Activated CD4-positive, alpha-beta memory T cell treated with anti-CD3 and anti-CD28 coated beads, Interleukin-2, amount 10 ng/mL, durations not matched to agents 7 days and 5 days (primary cell): Measurements from ENCODE around the gene DSTN. TPM values are rescaled to one million over a fixed set of nuclear protein-coding genes. Genes with fewer than 3 reads are reported as not detected.

Experiments used
- CTCF ChIA-PET: fragments of 350-600 bp; sonication (Branson Sonifier 250); formaldehyde crosslinking; loops from one replicate; lab custom pipeline; 2021; ENCODE audit warnings: antibody characterized with exemption, inconsistent platforms; lab: Charles Lee
- POLR2A ChIA-PET: fragments of 350-600 bp; sonication (Branson Sonifier 250); formaldehyde crosslinking; loops from one replicate; lab custom pipeline; 2021; ENCODE audit warnings: antibody characterized with exemption; lab: Charles Lee
- DNase-seq: peaks from one replicate; pipeline ENCODE4 v3.0.0-alpha.2; 2020
- H3K27ac Mint-ChIP-seq: one replicate; pipeline ENCODE4 v1.8.0; 2021; ENCODE audit warnings: mild to moderate bottlenecking, mixed read lengths
- H3K27me3 Mint-ChIP-seq: one replicate; pipeline ENCODE4 v1.8.0; 2021; ENCODE audit warnings: mixed read lengths
- H3K36me3 Mint-ChIP-seq: one replicate; pipeline ENCODE4 v1.8.0; 2021; ENCODE audit warnings: low read depth, mixed read lengths
- H3K4me1 Mint-ChIP-seq: one replicate; pipeline ENCODE4 v1.8.0; 2021; ENCODE audit warnings: mixed read lengths
- H3K4me3 Mint-ChIP-seq: one replicate; pipeline ENCODE4 v1.8.0; 2021; ENCODE audit warnings: mild to moderate bottlenecking, mixed read lengths
- H3K9me3 Mint-ChIP-seq: one replicate; pipeline ENCODE4 v1.8.0; 2021; ENCODE audit warnings: mixed read lengths
- total RNA-seq, 2 experiments: library from RNA; stranded (reverse); gene quantifications; one replicate each; pipeline ENCODE4 v1.2.3, GENCODE V29; 2021

The DSTN gene
- total RNA-seq, 2 experiments from 2014 or later: 104 to 109 TPM

DNA sequence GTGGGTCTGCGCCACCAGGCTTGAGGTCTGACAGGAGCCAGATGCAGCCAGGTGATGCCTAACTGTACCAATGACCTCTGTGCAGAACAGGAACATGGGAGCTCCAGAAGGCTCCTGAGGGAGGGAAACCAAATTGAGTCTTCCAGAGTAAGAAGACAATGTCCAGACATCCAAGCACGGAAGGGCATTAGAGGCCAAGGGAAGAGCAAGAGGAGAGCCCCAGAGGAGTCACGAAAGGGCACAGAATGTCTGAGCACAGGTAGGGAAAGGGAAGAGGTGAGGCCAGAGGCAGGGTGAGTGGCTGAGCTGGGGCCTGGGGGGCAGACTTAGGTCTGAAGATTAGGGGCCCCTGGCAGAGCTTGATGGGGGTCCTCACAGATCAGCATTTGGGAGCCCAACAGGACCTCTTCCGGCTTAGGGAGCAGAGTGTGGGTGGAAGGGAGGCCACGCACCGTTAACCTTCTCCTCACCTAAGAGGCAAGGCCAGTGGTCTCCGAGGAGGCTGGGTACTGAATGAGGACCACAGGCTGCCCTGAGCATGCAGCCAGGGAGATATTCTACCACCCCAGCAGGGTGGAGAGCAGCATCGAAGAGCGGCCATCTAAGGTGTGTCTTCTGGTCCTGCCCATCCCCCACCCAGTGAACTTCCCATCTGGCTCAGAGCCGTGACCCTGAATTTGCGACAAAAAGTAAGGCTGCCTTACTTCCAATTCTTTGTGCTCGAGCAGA, 70.4 kb downstream of the DSTN start:
- H3K9me3 Mint-ChIP-seq: no peaks in the 10 kb centered on the region
- H3K4me3 Mint-ChIP-seq: no peak overlapping the region
- ChIA-PET CTCF (no interaction called here), POLR2A (interaction anchor here (1.6 kb wide), 1 partner anchor 17 kb away, joined by 4 read pairs; no protein-coding TSS in a partner anchor)
- no peaks in the 10 kb centered on the region for H3K27me3 Mint-ChIP-seq
- no peaks in the 10 kb centered on the region for H3K4me1 Mint-ChIP-seq
- no peak overlapping the region for H3K27ac Mint-ChIP-seq
- peaks cover 18% of the 10 kb centered on the region for H3K36me3 Mint-ChIP-seq
- no peak for DNase-seq

DNA sequence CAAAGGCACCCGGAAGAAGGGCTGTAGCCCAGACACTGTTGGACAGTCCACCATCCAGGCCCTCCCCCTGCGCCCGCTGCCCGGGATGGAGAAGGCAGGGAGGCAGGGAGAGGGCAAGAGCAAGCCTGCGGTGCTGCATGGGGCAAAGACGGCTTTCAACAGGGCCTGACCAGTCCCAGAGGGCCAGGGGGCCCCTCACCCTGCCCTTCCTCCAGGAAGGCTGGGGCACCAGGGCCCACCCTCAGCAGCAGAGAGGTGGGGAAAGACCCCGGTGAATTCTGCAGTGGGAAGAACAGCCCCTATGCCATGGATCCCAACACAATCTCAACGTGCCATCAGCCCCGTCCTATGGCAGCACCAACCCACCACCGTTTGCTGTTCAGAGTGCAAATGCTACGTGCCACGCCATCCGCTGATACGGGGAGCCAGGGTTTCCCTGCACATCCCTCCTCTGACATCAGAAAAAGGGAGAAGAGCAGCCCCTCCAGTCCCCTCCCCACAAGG, 71.1 kb downstream of the DSTN start:
- Mint-ChIP-seq H3K9me3 (no peaks in the 10 kb centered on the region), H3K27me3 (no peaks in the 10 kb centered on the region), H3K27ac (no peak overlapping the region), H3K4me1 (no peaks in the 10 kb centered on the region), H3K36me3 (peaks cover 13% of the 10 kb centered on the region), H3K4me3 (no peak overlapping the region)
- POLR2A ChIA-PET: no interaction called here
- CTCF ChIA-PET: no interaction called here
- no peak for DNase-seq

GRCh38 chr20:17641520-17641964, 71.7 kb downstream of the DSTN start:
- Mint-ChIP-seq H3K9me3 (no peaks in the 10 kb centered on the region), H3K27me3 (no peaks in the 10 kb centered on the region)
- CTCF ChIA-PET: no interaction called here

DNA sequence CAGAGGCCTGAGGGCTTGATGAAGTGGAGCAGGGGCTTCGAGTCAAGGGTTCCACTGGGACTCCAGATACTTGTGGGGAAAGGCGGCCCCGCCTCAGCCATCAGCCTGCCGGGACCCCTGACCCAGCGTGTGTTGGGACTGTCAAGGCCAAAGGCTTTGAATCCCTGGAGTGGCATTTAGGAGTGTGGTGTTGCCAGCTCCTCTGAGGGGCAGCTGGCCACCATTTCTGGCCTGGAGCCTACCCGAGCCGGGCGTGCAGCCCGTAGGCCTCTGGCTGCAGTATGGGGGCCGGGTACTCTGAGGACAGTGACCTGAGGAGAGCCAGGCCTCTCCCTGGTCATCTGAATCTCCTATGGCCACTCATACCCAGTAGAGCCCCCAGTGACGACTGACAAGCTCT, 72.1 kb downstream of the DSTN start:
- H3K27ac Mint-ChIP-seq: no peak overlapping the region
- H3K4me3 Mint-ChIP-seq: no peak overlapping the region
- H3K4me1 Mint-ChIP-seq: peaks cover 2% of the 10 kb centered on the region
- CTCF ChIA-PET: no interaction called here
- H3K27me3 Mint-ChIP-seq: no peaks in the 10 kb centered on the region
- no peak for DNase-seq
- H3K9me3 Mint-ChIP-seq: no peaks in the 10 kb centered on the region
- peaks cover 8% of the 10 kb centered on the region for H3K36me3 Mint-ChIP-seq
- POLR2A ChIA-PET: no interaction called here

More at GRCh38 chr20:17641520-17641964, 71.7 kb downstream of the DSTN start:
- H3K36me3 Mint-ChIP-seq: peaks cover 8% of the 10 kb centered on the region
- no peak for DNase-seq
- H3K4me3 Mint-ChIP-seq: no peak overlapping the region
- H3K27ac Mint-ChIP-seq: no peak overlapping the region
- no peaks in the 10 kb centered on the region for H3K4me1 Mint-ChIP-seq
- POLR2A ChIA-PET: no interaction called here

DNA sequence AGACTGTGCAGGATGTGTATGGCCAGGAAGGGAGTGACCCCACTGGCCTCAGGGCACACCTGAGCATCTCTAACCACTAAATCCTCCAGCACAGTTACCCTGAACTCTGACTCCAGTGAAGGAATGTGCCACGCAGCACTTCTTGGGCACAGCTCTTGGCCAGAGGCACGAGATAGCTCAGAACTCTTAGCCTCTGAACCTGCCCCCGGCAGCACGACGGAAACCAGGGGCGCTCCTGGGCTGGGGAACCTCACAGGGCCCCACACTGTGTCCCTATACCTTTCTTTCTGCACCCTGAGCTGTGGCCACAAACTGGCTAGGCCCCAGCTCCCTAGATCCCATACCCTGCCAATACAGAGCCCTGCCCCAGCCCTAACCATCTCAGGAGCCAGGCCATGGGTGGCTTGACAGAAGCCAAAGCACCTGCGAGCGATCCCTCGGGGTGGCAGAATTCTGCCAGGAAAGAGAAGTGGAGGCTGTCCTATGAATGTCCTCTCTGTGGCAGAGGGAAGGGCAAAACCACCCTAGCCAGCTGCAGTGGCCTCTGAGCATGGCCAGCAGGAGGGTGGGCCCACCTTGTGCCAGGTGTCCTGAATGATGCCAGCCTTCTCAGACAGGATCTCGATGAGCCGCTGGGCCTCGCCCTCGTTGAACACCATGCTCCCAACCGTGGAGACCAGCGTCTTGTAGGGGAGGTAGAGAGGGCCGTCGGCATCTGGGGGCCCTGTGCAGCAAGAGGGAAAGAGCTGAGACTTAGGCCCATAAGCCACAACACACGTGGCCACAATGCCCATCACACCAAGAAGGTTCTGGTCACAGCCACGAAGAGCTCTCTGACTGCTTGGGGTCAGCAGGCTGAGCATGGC, 72.8 kb downstream of the DSTN start:
- Mint-ChIP-seq H3K9me3 (no peaks in the 10 kb centered on the region), H3K27me3 (no peaks in the 10 kb centered on the region), H3K4me1 (peaks cover 2% of the 10 kb centered on the region), H3K4me3 (no peak overlapping the region), H3K36me3 (peaks cover 8% of the 10 kb centered on the region), H3K27ac (no peak overlapping the region)
- no peak for DNase-seq
- CTCF ChIA-PET: no interaction called here
- POLR2A ChIA-PET: no interaction called here

DNA sequence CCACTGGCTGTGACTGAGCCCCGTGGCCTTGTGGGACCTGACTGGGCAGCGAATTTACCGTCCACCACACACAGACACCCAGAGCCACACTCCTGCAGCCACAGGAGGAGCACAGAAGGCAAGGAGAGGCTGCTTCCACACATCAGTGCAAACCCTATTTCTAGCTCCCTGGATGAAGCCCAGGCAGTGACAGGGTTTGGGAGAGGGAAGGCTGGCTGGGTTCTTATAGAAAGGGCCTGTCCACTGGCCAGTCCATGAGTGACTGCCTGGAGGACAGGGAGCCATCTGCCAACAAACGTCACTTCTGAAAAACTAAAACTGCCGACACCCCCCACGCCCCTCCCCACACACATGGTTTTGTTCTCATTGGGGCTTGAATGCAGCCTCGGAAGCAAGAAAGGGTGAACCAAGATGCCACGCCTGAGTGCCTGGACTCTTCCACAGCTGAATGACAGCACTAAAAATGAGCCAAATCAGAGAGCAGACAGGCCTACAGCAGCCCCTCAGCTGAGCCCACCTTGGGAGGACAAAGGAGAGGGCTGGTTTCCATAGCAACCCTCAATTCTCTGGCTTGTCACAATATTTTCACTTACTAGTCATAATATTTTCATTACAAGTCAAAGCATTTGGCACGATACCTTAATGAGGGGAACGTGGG, 73.8 kb downstream of the DSTN start:
- DNase-seq: no peak
- H3K36me3 Mint-ChIP-seq: peaks cover 8% of the 10 kb centered on the region
- peaks cover 2% of the 10 kb centered on the region for H3K4me1 Mint-ChIP-seq
- H3K9me3 Mint-ChIP-seq: no peaks in the 10 kb centered on the region
- no peak overlapping the region for H3K27ac Mint-ChIP-seq
- no peaks in the 10 kb centered on the region for H3K27me3 Mint-ChIP-seq
- POLR2A ChIA-PET: no interaction called here
- CTCF ChIA-PET: no interaction called here
- H3K4me3 Mint-ChIP-seq: no peak overlapping the region

DNA sequence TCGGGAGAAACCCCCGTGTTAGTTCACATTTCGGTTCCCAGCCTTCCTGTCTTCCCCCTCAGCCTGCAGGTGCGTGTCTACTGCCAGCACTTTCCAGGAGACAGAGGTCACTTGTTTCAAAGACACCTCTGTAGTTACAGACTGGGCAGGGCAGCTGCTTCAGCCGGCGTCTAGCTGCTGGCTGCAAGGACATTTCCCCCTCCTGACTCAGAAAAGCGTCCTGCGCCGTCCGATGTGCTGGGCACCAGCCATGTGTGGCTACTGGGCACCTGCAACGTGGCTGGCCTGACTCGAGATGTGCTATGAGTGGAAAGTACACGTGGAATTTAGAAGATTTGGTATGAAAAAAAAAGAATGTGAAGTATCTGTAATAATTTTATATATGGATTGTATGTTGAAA, 74.6 kb downstream of the DSTN start:
- Mint-ChIP-seq H3K36me3 (peaks cover 8% of the 10 kb centered on the region), H3K27me3 (no peaks in the 10 kb centered on the region), H3K27ac (no peak overlapping the region), H3K4me1 (peaks cover 7% of the 10 kb centered on the region), H3K4me3 (no peak overlapping the region), H3K9me3 (no peaks in the 10 kb centered on the region)
- ChIA-PET CTCF (no interaction called here), POLR2A (no interaction called here)
- no peak for DNase-seq

GRCh38 chr20:17645010-17645409, 75.1 kb downstream of the DSTN start:
- POLR2A ChIA-PET: no interaction called here
- CTCF ChIA-PET: no interaction called here
- Mint-ChIP-seq H3K4me3 (no peak overlapping the region), H3K27ac (no peak overlapping the region), H3K36me3 (peaks cover 8% of the 10 kb centered on the region), H3K27me3 (no peaks in the 10 kb centered on the region), H3K9me3 (no peaks in the 10 kb centered on the region), H3K4me1 (peaks cover 7% of the 10 kb centered on the region)
- no peak for DNase-seq

GRCh38 chr20:17645546-17646208, 75.8 kb downstream of the DSTN start:
- ChIA-PET CTCF (interaction anchor here (1.0 kb wide), 1 partner anchor 254 kb away, joined by 3 read pairs; no protein-coding TSS in a partner anchor), POLR2A (no interaction called here)
- no peak for DNase-seq
- peaks cover 6% of the 10 kb centered on the region for H3K36me3 Mint-ChIP-seq
- no peak overlapping the region for H3K27ac Mint-ChIP-seq
- H3K4me3 Mint-ChIP-seq: no peak overlapping the region
- no peaks in the 10 kb centered on the region for H3K9me3 Mint-ChIP-seq
- H3K4me1 Mint-ChIP-seq: peaks cover 7% of the 10 kb centered on the region
- H3K27me3 Mint-ChIP-seq: no peaks in the 10 kb centered on the region

DNA sequence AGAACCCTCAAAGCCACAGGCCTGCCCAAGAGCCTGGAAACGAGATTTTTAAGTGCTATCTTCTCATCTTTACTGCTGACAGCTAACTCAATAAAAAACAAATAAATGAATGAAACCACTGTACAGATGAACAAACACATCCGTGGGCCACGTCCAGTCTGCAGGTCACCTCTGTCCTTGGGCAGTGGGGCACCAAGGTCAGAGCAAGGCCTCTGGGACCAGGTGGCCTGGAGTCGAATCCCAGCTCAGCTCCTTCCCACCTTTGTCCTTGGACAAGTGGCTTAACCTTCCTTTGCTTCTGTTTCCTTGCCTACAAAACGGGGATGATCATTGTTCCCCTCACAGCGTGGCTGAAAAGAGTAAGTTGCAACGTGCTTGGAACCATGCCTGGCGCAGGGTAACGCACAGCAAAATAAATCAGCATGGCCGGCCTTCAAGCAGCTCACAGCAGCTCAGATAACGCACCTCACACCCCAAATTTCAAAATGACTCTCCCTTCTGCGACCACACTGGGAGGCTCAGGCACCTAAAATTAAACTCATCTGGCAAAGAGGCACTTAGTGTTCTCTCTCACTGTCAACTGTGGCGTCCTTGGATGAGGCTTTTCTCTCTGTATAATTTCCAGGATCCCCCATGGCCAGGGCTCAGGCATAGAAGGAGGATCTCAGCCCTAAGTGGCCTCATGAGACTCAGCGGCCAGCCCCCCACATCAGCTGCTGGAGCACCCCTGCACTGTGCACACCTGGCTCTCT, 76.5 kb downstream of the DSTN start:
- Mint-ChIP-seq H3K27ac (no peak overlapping the region), H3K9me3 (no peaks in the 10 kb centered on the region), H3K36me3 (peaks cover 7% of the 10 kb centered on the region), H3K4me1 (peaks cover 9% of the 10 kb centered on the region), H3K27me3 (no peaks in the 10 kb centered on the region), H3K4me3 (no peak overlapping the region)
- POLR2A ChIA-PET: no interaction called here
- DNase-seq: no peak
- CTCF ChIA-PET: interaction anchor here (1.0 kb wide), 1 partner anchor 254 kb away, joined by 3 read pairs; no protein-coding TSS in a partner anchor

GRCh38 chr20:17646961-17647301, 77.1 kb downstream of the DSTN start:
- Mint-ChIP-seq H3K36me3 (peaks cover 6% of the 10 kb centered on the region), H3K4me1 (peaks cover 9% of the 10 kb centered on the region), H3K9me3 (no peaks in the 10 kb centered on the region), H3K4me3 (no peak overlapping the region), H3K27ac (no peak overlapping the region), H3K27me3 (no peaks in the 10 kb centered on the region)
- ChIA-PET POLR2A (no interaction called here), CTCF (no interaction called here)
- no peak for DNase-seq
